Measurements from ENCODE around the gene TMOD2.

The TMOD2 gene

GRCh38 chr15:51825698-51826097, 74.3 kb downstream of the TMOD2 start:
- no peak for DNase-seq (ENCODE audit: low read depth)

- no peak for DNase-seq (ENCODE audit: low read depth)
These were observed 77.4 kb downstream of the TMOD2 start for GRCh38 chr15:51828621-51829375.

GRCh38 chr15:51829376-51830275, 78.2 kb downstream of the TMOD2 start, which contains the start of gene TMOD3:
TSS of gene TMOD3 (plus strand) at chr15:51829653. CDS start at chr15:51862885, 33,232 bp downstream.
- DNase-seq (ENCODE audit: low read depth) = peak; percentile 81

GRCh38 chr15:51830276-51830806, 78.9 kb downstream of the TMOD2 start:
- DNase-seq (ENCODE audit: low read depth) = no peak

GRCh38 chr15:51833772-51834171, 82.4 kb downstream of the TMOD2 start:
- no peak for DNase-seq (ENCODE audit: low read depth)

GRCh38 chr15:51837792-51838251, 86.4 kb downstream of the TMOD2 start:
- no peak for DNase-seq (ENCODE audit: low read depth)

GRCh38 chr15:51838270-51838669, 86.9 kb downstream of the TMOD2 start:
- no peak for DNase-seq (ENCODE audit: low read depth)

GRCh38 chr15:51840692-51841091, 89.3 kb downstream of the TMOD2 start:
- no peak for DNase-seq (ENCODE audit: low read depth)

GRCh38 chr15:51841406-51842040, 90.1 kb downstream of the TMOD2 start:
- DNase-seq (ENCODE audit: low read depth) = no peak

- DNase-seq (ENCODE audit: low read depth) = no peak
These were observed 90.9 kb downstream of the TMOD2 start for GRCh38 chr15:51842265-51842664.

- no peak for DNase-seq (ENCODE audit: low read depth)
These were observed 91.7 kb downstream of the TMOD2 start for GRCh38 chr15:51842852-51843737.

GRCh38 chr15:51844747-51845426, 93.5 kb downstream of the TMOD2 start:
- DNase-seq (ENCODE audit: low read depth) = no peak

- DNase-seq (ENCODE audit: low read depth) = no peak
These were observed 94.7 kb downstream of the TMOD2 start for GRCh38 chr15:51846066-51846462.

- DNase-seq (ENCODE audit: low read depth) = no peak
These were observed 95.2 kb downstream of the TMOD2 start for GRCh38 chr15:51846463-51847230.

- DNase-seq (ENCODE audit: low read depth) = no peak
These were observed 97.4 kb downstream of the TMOD2 start for GRCh38 chr15:51848811-51849210.

- no peak for DNase-seq (ENCODE audit: low read depth)
These were observed 98.5 kb downstream of the TMOD2 start for GRCh38 chr15:51849860-51850259.

- no peak for DNase-seq (ENCODE audit: low read depth)
These were observed 102.6 kb downstream of the TMOD2 start for GRCh38 chr15:51853998-51854397.

GRCh38 chr15:51855612-51856011, 104.2 kb downstream of the TMOD2 start:
- no peak for DNase-seq (ENCODE audit: low read depth)

GRCh38 chr15:51856714-51857380, 105.5 kb downstream of the TMOD2 start:
- no peak for DNase-seq (ENCODE audit: low read depth)

Measured in stimulated activated CD8-positive, alpha-beta memory T cell treated with anti-CD3 and anti-CD28 coated beads, Interleukin-15, amount 100 ng/mL, for 24 hours (primary cell).